HG02852 (cell line): ENCODE results near the gene OCLN.
"Not testable (repeated sequence)": the region's sequence is repeated elsewhere in the genome, so short reads cannot be mapped to it uniquely, and the experiment has no call there.

Experiments
- ATAC-seq: cut with Tn5 transposase; IDR thresholded peaks from one replicate; pipeline ENCODE4 v1.9.1; 2021; ENCODE audit warnings: mild to moderate bottlenecking, moderate library complexity; ENCODE audit not compliant: unreplicated experiment

The OCLN gene

DNA sequence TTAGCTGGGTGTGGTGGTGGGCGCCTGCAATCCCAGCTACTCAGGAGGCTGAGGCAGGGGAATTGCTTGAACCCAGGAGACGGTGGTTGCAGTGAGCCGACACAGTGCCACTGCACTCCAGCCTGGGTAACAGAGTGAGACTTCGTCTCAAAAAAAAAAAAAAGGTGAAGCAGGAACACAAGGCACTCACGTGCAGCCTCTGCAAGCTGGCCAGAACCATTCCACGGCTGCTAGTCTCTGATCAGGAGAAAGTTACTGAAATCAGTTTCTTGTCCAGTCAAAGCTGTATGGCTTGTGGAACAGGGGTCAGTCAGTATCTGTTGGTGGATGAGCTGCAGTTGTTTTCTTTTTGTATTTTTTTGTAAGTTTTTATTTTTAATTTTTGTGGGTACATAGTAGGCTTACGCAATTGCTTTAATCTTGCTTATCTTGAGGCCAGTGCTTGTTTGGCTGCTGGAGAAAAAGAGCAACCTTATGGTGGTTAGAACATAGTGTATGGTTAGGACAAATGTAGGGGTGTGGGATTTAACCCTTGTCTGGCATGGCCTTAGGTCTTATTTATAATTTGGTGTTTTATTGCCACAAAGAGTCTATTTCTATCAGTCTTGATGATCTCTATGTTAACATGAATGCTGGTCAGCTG is 34.7 kb downstream of the OCLN start:
- ATAC-seq = no peak

DNA sequence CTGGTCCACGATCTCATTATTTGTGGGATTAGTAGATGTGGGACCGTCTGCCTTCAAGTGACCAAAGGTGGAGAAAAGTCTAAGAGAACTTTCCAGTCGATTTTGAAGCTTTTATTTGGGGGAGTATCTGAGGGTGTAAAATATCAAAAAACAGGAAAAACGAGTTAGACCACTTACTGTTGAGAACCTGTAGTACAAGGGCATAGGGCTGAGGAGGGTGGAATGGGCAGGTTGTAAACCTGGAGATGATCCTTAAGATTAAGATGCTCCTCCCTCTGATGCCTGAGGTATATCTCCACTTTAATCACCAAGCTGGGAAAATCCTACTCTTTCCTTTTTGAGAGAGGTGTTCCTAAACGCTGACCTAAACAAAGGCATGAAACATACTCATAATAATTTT is 35.4 kb downstream of the OCLN start:
- no peak for ATAC-seq

DNA sequence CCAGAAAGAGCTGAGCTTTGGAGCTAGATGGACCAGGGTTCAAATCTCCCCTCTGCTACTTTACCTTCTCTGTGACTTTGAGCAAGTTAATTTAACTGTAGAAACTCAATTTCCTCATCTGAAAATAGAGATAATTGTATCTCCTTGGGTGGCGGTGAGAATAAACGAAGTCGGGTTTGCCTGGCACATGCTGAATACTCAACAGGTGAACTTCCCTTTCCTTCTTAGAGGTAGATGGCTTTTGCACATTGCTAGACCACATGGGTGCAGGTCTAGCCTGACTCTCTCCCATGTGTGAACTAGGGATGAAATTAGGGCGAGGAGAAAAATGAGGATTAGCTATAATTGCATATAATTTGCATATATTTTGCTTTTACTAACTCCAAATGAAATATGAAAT is 36.0 kb downstream of the OCLN start:
- ATAC-seq = no peak

DNA sequence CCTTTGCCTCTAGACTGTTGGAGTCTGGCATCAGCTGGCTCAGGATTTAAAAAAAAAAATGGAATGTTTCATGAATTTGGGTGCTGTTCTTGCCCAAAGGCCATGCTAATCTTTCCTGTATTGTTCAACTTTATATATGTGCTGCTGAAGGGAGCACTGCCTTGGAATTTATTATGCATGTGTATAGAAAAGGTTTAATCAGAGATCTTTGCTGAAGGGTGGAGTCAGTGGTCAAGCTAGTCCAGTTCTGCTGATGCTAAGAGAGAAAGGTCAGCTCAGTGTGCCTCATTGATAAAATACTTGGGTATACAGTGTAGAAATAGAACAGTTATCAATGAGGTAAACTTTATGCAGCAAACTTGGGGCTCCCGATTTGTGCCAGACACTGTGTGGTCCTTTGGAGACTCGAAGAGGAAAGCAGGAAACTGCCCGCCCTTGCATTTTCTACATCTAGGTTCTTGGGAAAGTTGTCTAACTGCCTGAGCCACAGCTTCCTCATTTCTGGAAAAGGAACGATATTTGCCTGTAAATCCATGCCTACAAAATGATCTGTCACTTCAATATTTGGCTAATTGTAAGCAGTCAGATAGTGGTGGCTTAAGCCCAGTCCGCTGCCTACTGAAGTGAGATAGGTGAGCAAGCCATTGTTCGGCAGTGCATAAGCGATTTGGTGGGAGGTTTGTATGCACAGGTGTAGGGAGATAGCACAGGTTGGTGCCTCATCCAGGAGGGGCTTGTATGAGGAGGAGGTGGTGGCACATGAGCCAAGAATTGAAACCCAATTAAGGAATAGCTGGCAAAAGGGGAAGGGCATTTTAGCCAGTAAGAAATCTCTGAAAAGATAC is 38.2 kb downstream of the OCLN start:
- no peak for ATAC-seq

DNA sequence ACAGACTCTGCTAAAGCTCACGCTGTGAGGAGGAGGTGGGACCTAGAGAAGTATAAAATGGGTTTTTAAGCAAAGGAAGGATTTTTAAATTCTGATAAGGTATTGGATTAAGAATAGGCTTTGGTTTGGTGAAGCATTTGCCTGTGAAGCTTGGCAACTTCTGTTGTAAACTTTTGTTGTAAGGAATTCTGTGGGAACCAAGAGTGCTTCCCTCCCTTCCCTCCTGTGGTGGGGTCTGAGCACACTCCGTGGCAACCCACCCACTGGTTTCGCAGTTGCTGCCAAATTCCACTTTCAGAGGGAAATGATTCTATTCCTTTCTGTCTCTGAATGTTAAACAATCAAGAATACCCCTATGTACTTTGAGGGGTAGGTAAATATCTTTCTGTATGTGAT is 38.8 kb downstream of the OCLN start:
- no peak for ATAC-seq

DNA sequence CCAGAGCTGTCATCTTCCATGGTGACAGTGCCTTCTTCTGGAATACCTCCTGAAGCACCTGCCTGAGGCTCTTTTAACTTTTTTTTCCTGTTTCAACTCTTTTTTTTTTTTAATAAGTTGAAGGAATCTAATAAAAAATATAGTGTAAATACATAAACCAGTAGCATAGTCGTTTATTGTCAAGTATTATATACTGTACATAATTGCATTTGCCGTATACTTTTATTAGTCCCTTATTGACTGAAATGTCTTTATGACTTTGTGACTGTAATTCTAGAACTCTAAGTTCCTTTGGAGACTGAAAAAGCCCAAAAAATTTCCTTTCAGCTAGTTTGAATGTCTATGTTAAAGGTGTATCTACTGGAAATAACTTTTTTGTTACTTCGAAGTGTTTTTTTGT is 45.3 kb downstream of the OCLN start:
- not testable (repeated sequence) for ATAC-seq

DNA sequence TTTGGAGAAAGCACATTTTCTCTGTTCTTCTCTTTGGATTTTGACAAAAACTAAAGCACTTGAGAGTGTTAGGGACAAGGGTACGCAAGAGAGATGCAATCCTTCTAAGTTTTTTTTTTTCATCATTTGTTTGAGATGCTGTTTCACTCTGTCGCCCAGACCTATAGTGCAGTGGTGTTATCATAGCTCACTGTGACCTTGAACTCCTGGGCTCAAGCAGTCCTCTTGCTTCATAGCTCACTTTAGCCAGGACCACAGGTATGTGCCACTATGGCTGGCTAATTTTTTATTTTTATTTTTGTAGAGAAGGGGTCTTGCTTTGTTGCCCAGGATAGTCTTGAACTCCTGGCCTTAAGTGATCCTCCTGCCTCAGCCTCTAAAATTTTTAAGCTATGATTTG is 46.1 kb downstream of the OCLN start:
- ATAC-seq = not testable (repeated sequence)

DNA sequence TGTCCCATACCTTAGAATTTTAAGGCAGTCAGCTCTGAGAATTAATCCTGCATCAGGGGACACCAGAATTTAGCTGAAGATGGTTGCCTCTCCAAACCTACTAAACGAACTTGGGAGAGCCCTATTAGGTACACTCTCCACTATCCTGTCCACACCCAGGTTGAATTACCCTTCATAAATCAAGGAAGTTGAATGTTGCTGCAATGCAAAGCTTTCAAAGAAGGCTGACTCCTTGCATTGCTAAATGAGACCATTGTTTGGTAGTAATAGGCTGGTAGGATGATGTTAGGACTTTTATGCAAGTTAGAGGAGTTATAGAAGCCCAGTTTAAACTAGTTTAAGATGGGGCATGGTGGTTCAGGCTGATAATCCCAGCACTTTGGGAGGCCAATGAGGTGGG is 48.8 kb downstream of the OCLN start:
- ATAC-seq = not testable (repeated sequence)

DNA sequence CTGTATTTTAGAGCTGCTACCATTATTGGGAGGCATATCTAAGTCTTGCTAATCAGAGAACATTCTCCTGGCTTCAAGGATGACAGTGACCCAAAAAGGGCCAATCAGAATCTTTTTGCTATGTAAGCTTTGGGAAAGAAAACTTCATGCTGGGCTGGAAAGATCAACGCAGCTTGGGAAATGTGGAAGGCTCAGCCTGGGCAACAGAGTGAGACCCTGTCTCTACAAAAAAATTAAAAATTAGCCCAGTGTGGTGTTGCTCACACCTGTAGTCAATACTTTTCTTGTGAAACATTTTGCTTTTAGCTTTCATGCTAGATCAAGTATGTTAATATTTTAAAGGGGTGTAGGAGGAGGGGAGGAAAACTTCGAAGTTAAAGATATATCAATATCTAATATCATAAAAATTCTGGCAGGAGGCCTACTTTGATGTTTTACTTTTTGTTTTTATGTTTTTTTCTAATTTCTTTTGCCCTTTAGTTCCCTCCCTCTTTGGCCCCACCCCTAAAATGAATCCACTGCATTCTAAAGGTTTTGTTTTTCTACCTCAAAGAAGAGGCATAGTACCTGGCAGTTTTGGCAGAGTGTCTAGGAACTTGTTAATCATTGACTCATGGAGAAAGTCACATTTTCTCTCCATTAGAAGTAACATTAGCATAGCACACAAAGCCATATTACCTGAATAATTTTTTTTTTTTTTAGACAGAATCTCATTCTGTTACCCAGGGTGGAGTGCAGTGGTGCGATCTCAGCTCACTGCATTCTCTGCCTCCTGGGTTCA is 50.4 kb downstream of the OCLN start:
- ATAC-seq = not testable (repeated sequence)

DNA sequence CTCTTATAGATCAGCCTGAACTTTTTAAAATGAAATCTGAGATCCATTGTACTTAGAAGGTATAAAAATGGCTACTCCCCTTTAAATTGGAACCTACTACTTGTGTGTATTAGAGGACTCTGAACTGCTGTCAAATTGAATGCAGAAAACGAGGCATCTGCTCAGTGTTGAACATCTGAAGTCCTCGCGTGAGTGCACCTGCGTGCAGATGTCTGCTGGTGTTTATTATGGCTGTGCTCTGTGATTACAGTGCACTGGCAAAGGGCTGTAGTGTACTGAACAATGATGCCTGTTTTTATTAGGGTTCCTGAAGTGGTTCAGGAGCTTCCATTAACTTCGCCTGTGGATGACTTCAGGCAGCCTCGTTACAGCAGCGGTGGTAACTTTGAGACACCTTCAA is 52.0 kb downstream of the OCLN start:
- ATAC-seq = not testable (repeated sequence)

DNA sequence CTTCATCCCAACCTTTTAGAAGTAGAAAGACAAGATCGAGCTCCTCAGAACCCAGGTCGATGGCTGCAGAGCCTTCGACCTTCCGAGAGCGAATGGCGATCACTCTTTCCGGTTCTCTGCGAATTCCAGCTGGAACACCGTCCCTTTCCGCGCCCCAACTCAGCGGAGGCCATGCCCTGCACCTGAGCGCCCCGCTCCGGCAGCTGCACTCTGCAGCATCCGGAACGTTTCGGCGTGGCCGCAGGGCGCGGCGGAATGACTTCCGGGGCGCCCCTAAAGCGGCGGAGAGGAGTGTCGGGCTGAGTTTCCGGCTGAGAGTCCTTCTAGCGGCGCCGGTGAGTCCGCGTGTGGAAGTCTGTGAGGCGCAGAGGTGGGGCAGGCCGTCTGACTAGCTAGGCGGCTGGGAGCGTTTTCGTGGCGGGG is 67.3 kb downstream of the OCLN start, which contains the start of gene GTF2H2C:
Gene GTF2H2C (plus strand): TSS at position 284 of the 423 bp plus-strand sequence. CDS start 4,942 bp downstream, outside the sequence.
- peak; percentile 98 for ATAC-seq

DNA sequence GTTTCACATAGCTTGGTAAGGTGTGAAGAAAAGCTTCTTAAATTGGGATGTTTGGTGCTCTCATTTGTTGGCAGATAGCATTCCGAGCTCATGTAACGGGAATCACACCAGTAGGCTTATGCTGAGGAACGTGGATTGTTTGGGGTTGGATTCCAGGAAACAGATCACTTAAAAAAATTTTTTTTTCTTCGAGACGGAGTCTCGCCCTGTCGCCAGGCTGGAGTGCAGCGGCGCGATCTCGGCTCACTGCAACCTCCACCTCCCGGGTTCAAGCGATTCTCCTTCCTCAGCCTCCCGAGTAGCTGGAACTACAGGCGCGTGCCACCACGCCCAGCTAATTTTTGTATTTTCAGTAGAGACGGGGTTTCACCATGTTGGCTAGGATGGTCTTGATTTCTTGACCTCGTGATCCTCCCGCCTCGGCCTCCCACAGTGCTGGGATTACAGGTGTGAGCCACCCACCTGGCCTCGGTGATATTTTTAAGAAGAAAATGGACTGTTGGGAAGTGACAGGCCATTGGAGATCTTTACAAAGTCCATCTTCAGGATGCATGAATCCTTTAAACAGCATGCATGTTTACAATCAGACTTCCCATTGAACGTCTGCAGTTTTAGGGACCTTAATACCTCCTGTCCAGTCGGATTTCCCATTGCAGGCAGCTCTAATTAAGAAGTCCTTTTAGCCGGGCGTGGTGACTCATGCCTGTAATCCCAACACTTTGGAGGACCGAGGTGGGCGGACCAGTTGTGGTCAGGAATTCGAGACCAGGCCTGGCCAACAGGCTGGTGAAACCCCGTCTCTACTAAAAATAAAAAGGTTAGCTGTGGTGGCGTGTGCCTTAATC is 68.2 kb downstream of the OCLN start:
- not testable (repeated sequence) for ATAC-seq

DNA sequence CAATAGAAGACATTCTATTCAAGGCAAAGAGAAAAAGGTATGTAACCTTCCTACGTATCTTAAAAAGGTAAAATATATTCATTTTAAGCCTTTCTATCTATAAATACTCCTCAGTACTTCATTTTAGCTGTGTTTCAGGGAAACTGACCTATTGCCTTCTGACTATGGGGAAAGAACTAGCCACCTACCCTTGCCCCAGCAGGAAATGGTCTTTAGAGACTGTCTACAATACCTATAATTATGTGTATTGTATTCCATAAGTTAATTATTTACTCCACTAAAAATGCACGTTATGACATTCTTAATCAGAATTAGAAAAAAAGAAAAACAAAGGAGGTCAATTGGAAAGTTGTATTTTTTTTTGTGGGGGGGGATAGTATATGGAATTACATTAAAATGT is 73.6 kb downstream of the OCLN start:
- not testable (repeated sequence) for ATAC-seq

DNA sequence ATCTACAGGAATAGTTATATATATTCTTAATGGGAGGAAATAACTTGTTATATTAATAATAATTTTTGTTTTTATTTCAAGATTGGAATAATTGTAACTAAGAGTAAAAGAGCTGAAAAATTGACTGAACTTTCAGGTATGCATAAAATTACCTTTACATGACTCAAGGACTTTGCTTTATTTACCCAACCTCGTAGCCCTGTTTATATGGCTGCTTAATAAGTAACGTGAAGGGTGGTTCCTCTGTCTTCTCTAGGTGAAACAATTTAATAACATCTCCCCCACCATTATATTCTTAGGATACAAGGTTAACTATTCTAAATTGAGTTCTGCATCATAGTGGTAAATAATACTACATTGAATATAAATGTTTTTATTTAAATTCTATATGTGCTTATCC is 75.5 kb downstream of the OCLN start:
- ATAC-seq = not testable (repeated sequence)

DNA sequence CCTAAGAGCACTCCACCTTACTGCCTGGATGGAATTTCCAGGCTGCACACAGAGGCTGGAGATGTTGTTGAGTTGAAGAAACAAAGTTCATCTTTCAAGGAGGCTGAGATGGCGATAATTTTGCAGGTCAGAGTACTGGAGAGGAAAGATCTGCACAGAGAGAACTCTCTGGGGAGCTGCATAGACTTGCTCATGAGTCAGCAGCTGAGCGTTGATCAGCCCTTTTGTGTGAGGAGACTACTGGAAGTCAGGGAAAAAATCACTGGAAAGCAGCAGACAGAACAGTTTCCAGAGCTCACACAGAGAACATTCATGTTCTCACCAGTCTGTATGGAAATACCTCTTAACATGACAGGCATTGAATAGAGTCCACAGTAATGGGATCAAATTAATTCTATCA is 90.8 kb downstream of the OCLN start:
- not testable (repeated sequence) for ATAC-seq

DNA sequence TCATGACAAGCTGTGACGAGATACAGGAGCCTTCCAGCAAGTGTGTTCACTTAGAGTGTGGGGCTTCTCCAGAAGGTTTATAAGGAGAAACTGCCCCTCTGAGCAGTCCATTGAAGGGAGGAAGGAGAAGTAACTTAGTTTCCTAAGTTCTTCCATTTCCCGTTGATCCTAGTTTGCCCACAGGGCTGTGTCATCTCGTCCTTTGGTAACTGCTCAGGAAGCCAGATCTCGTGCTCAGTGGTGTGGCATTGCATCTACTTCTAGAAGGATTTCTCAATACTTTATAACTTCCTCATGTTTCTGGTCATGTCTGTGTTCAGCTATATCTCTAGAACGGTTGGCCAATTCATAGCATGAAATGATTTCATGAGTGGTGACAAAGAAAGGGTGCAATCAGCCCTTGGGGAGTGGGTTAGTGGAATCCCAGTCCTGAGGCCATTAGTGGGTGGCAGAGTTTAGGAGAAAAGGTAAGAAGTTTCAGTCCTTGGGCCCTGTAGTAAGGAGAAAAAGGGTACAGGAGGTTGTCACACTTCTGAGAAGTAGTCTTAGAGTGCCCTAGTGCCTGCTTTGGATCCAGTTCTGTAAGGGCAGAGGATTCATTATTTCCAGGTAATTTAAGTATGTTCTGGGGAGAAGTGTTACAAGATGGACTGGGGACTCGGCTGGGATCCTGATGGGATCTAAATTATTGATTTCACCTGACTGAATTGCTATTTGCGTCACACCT is 103.7 kb downstream of the OCLN start:
- not testable (repeated sequence) for ATAC-seq

DNA sequence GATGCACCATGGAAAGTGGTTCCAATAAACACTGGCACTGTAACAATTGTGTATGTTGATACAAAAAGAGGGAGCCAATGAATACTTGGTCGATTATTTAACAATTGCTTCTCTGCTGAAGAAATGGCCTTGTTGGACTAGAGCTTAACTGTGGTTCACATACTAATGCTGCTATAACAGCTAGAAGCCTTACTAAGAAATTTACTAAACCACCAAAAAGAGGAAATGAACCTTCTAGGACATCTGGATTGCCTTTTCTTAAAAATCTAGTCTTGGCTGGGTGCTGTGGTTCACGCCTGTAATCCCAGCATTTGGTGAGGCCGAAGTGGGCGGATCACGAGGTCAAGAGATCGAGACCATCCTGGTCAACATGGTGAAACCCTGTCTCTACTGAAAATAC is 109.4 kb downstream of the OCLN start:
- ATAC-seq = peak; percentile 92

DNA sequence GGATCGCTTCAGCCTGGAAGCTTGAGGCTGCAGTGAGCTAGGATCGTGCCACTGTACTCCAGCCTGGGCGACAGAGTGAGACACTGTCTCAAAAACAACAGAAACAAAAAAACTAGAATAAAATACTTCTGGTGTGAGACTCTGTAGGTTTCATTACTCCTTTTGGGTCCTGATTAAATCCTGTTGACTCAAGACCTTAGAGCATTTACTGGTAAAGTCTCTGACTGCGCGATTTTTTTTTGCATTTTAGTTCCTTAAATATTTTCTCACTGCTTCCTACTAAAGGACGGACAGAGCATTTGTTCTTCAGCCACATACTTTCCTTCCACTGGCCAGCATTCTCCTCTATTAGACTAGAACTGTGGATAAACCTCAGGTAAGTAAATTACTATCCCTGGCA is 114.2 kb downstream of the OCLN start:
- ATAC-seq = not testable (repeated sequence)
